Measurements from ENCODE around the gene ADAMTS12. TPM values are rescaled to one million over a fixed set of nuclear protein-coding genes. Genes with fewer than 3 reads are reported as not detected.

The ADAMTS12 gene
- total RNA-seq, 1 experiment from 2014 or later: 2.7 TPM

GRCh38 chr5:33792559-33792958, 99.2 kb downstream of the ADAMTS12 start:
- DNase-seq: no peak
- no peak overlapping the region for H3K4me3 ChIP-seq (ENCODE audit: insufficient read depth, low read depth, low read length)
- H3K36me3 ChIP-seq (replicated peaks; ENCODE audit: control insufficient read depth, insufficient read depth, low read length): no peaks in the 10 kb centered on the region
- H3K27me3 ChIP-seq (ENCODE audit: control insufficient read depth, insufficient read depth, low read length): no peaks in the 10 kb centered on the region

- Histone ChIP-seq H3K36me3 (replicated peaks; ENCODE audit: control insufficient read depth, insufficient read depth, low read length) (no peaks in the 10 kb centered on the region), H3K27me3 (ENCODE audit: control insufficient read depth, insufficient read depth, low read length) (no peaks in the 10 kb centered on the region), H3K4me3 (ENCODE audit: insufficient read depth, low read depth, low read length) (no peak overlapping the region)
- no peak for DNase-seq
Measured at GRCh38 chr5:33789567-33789957, 102.2 kb downstream of the ADAMTS12 start.

- Histone ChIP-seq H3K36me3 (replicated peaks; ENCODE audit: control insufficient read depth, insufficient read depth, low read length) (no peaks in the 10 kb centered on the region), H3K27me3 (ENCODE audit: control insufficient read depth, insufficient read depth, low read length) (no peaks in the 10 kb centered on the region), H3K4me3 (ENCODE audit: insufficient read depth, low read depth, low read length) (no peak overlapping the region)
- no peak for DNase-seq
Measured at GRCh38 chr5:33788922-33789566, 102.7 kb downstream of the ADAMTS12 start.

- Histone ChIP-seq H3K36me3 (replicated peaks; ENCODE audit: control insufficient read depth, insufficient read depth, low read length) (no peaks in the 10 kb centered on the region), H3K4me3 (ENCODE audit: insufficient read depth, low read depth, low read length) (no peak overlapping the region), H3K27me3 (ENCODE audit: control insufficient read depth, insufficient read depth, low read length) (no peaks in the 10 kb centered on the region)
- DNase-seq: no peak
Measured at GRCh38 chr5:33785571-33785970, 106.2 kb downstream of the ADAMTS12 start.

- Histone ChIP-seq H3K36me3 (replicated peaks; ENCODE audit: control insufficient read depth, insufficient read depth, low read length) (no peaks in the 10 kb centered on the region), H3K4me3 (ENCODE audit: insufficient read depth, low read depth, low read length) (no peak overlapping the region), H3K27me3 (ENCODE audit: control insufficient read depth, insufficient read depth, low read length) (no peaks in the 10 kb centered on the region)
- no peak for DNase-seq
Measured at GRCh38 chr5:33781286-33781685, 110.5 kb downstream of the ADAMTS12 start.

GRCh38 chr5:33776151-33776660, 115.6 kb downstream of the ADAMTS12 start:
- Histone ChIP-seq H3K4me3 (ENCODE audit: insufficient read depth, low read depth, low read length) (no peak overlapping the region), H3K27me3 (ENCODE audit: control insufficient read depth, insufficient read depth, low read length) (no peaks in the 10 kb centered on the region), H3K36me3 (replicated peaks; ENCODE audit: control insufficient read depth, insufficient read depth, low read length) (no peaks in the 10 kb centered on the region)
- no peak for DNase-seq

- Histone ChIP-seq H3K4me3 (ENCODE audit: insufficient read depth, low read depth, low read length) (no peak overlapping the region), H3K27me3 (ENCODE audit: control insufficient read depth, insufficient read depth, low read length) (no peaks in the 10 kb centered on the region), H3K36me3 (replicated peaks; ENCODE audit: control insufficient read depth, insufficient read depth, low read length) (no peaks in the 10 kb centered on the region)
- DNase-seq: no peak
Measured at GRCh38 chr5:33774341-33774740, 117.4 kb downstream of the ADAMTS12 start.

- Histone ChIP-seq H3K36me3 (replicated peaks; ENCODE audit: control insufficient read depth, insufficient read depth, low read length) (no peaks in the 10 kb centered on the region), H3K4me3 (ENCODE audit: insufficient read depth, low read depth, low read length) (no peak overlapping the region), H3K27me3 (ENCODE audit: control insufficient read depth, insufficient read depth, low read length) (no peaks in the 10 kb centered on the region)
- DNase-seq: no peak
Measured at GRCh38 chr5:33772380-33772897, 119.4 kb downstream of the ADAMTS12 start.

GRCh38 chr5:33769968-33770367, 121.8 kb downstream of the ADAMTS12 start:
- DNase-seq: no peak
- Histone ChIP-seq H3K4me3 (ENCODE audit: insufficient read depth, low read depth, low read length) (no peak overlapping the region), H3K36me3 (replicated peaks; ENCODE audit: control insufficient read depth, insufficient read depth, low read length) (no peaks in the 10 kb centered on the region), H3K27me3 (ENCODE audit: control insufficient read depth, insufficient read depth, low read length) (no peaks in the 10 kb centered on the region)

- Histone ChIP-seq H3K27me3 (ENCODE audit: control insufficient read depth, insufficient read depth, low read length) (no peaks in the 10 kb centered on the region), H3K4me3 (ENCODE audit: insufficient read depth, low read depth, low read length) (no peak overlapping the region), H3K36me3 (replicated peaks; ENCODE audit: control insufficient read depth, insufficient read depth, low read length) (no peaks in the 10 kb centered on the region)
- no peak for DNase-seq
Measured at GRCh38 chr5:33769196-33769595, 122.6 kb downstream of the ADAMTS12 start.

GRCh38 chr5:33766023-33766422, 125.8 kb downstream of the ADAMTS12 start:
- no peak for DNase-seq
- no peaks in the 10 kb centered on the region for H3K27me3 ChIP-seq (ENCODE audit: control insufficient read depth, insufficient read depth, low read length)
- no peak overlapping the region for H3K4me3 ChIP-seq (ENCODE audit: insufficient read depth, low read depth, low read length)
- H3K36me3 ChIP-seq (replicated peaks; ENCODE audit: control insufficient read depth, insufficient read depth, low read length): no peaks in the 10 kb centered on the region

GRCh38 chr5:33764786-33765185, 127.0 kb downstream of the ADAMTS12 start:
- Histone ChIP-seq H3K27me3 (ENCODE audit: control insufficient read depth, insufficient read depth, low read length) (no peaks in the 10 kb centered on the region), H3K4me3 (ENCODE audit: insufficient read depth, low read depth, low read length) (no peak overlapping the region), H3K36me3 (replicated peaks; ENCODE audit: control insufficient read depth, insufficient read depth, low read length) (no peaks in the 10 kb centered on the region)
- DNase-seq: peak; percentile 22

GRCh38 chr5:33763435-33763834, 128.4 kb downstream of the ADAMTS12 start:
- no peak for DNase-seq
- no peaks in the 10 kb centered on the region for H3K36me3 ChIP-seq (replicated peaks; ENCODE audit: control insufficient read depth, insufficient read depth, low read length)
- H3K27me3 ChIP-seq (ENCODE audit: control insufficient read depth, insufficient read depth, low read length): no peaks in the 10 kb centered on the region
- H3K4me3 ChIP-seq (ENCODE audit: insufficient read depth, low read depth, low read length): no peak overlapping the region

- DNase-seq: no peak
- Histone ChIP-seq H3K36me3 (replicated peaks; ENCODE audit: control insufficient read depth, insufficient read depth, low read length) (no peaks in the 10 kb centered on the region), H3K27me3 (ENCODE audit: control insufficient read depth, insufficient read depth, low read length) (no peaks in the 10 kb centered on the region), H3K4me3 (ENCODE audit: insufficient read depth, low read depth, low read length) (no peak overlapping the region)
Measured at GRCh38 chr5:33762859-33763258, 128.9 kb downstream of the ADAMTS12 start.

GRCh38 chr5:33761139-33761538, 130.7 kb downstream of the ADAMTS12 start:
- DNase-seq: peak; percentile 18
- no peaks in the 10 kb centered on the region for H3K27me3 ChIP-seq (ENCODE audit: control insufficient read depth, insufficient read depth, low read length)
- no peaks in the 10 kb centered on the region for H3K36me3 ChIP-seq (replicated peaks; ENCODE audit: control insufficient read depth, insufficient read depth, low read length)
- no peak overlapping the region for H3K4me3 ChIP-seq (ENCODE audit: insufficient read depth, low read depth, low read length)
